ENCODE results near the gene FAU. TPM values are rescaled to one million over a fixed set of nuclear protein-coding genes. Genes with fewer than 3 reads are reported as not detected.

The FAU gene
- total and polyA plus RNA-seq, 2 of the 13 experiments (the other 11 are each of a cell fraction or from before 2014, with no cell fraction given) = 374 to 869 TPM

DNA sequence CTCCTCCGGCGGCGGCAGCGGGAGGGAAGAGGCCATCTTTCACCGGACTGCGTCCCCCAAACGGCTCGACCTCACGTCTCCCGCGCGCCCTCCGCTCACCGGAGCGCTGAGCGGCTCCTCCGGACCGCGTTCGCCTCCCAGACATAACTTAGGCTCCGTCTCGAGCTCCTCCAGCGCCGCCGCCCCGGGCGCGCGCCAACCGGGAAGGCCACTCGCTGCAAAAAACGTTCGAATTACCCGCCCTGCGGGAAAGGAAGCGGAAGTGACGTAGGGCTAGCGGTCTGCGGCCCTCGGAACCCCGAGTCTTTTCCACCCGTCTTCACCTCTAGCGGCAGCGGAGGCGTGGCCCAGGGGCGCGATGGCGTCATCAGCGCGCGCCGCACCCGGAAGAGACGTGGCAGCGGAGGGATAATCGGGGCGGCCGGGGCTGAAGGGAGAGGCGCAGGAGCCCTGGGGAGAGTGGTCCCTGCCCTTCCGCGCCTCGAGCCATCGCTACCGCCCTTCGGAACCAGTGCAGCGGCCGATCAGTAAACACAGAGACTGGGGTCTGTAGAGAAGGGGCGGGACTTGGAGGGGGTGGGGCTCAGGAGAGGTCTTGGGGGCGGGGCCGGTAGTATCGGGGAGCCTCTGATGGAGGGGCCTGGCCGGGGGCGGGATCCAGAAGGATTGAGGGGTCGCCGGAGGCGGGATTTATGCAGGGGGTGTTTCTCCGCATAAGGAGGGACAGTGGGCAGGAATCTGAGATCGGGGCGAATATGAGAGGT lies 37.9 kb downstream of the FAU start, which contains the start of the genes CDCA5 and ZFPL1 (continued):
- TF ChIP-seq, protein P1, sequence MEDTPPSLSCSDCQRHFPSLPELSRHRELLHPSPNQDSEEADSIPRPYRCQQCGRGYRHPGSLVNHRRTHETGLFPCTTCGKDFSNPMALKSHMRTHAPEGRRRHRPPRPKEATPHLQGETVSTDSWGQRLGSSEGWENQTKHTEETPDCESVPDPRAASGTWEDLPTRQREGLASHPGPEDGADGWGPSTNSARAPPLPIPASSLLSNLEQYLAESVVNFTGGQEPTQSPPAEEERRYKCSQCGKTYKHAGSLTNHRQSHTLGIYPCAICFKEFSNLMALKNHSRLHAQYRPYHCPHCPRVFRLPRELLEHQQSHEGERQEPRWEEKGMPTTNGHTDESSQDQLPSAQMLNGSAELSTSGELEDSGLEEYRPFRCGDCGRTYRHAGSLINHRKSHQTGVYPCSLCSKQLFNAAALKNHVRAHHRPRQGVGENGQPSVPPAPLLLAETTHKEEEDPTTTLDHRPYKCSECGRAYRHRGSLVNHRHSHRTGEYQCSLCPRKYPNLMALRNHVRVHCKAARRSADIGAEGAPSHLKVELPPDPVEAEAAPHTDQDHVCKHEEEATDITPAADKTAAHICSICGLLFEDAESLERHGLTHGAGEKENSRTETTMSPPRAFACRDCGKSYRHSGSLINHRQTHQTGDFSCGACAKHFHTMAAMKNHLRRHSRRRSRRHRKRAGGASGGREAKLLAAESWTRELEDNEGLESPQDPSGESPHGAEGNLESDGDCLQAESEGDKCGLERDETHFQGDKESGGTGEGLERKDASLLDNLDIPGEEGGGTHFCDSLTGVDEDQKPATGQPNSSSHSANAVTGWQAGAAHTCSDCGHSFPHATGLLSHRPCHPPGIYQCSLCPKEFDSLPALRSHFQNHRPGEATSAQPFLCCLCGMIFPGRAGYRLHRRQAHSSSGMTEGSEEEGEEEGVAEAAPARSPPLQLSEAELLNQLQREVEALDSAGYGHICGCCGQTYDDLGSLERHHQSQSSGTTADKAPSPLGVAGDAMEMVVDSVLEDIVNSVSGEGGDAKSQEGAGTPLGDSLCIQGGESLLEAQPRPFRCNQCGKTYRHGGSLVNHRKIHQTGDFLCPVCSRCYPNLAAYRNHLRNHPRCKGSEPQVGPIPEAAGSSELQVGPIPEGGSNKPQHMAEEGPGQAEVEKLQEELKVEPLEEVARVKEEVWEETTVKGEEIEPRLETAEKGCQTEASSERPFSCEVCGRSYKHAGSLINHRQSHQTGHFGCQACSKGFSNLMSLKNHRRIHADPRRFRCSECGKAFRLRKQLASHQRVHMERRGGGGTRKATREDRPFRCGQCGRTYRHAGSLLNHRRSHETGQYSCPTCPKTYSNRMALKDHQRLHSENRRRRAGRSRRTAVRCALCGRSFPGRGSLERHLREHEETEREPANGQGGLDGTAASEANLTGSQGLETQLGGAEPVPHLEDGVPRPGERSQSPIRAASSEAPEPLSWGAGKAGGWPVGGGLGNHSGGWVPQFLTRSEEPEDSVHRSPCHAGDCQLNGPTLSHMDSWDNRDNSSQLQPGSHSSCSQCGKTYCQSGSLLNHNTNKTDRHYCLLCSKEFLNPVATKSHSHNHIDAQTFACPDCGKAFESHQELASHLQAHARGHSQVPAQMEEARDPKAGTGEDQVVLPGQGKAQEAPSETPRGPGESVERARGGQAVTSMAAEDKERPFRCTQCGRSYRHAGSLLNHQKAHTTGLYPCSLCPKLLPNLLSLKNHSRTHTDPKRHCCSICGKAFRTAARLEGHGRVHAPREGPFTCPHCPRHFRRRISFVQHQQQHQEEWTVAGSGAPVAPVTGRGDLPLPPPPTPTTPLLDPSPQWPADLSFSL (CRISPR knock-in tag; IDR thresholded peaks at IDR 0.05) = no peak
- TF ChIP-seq, protein P2, sequence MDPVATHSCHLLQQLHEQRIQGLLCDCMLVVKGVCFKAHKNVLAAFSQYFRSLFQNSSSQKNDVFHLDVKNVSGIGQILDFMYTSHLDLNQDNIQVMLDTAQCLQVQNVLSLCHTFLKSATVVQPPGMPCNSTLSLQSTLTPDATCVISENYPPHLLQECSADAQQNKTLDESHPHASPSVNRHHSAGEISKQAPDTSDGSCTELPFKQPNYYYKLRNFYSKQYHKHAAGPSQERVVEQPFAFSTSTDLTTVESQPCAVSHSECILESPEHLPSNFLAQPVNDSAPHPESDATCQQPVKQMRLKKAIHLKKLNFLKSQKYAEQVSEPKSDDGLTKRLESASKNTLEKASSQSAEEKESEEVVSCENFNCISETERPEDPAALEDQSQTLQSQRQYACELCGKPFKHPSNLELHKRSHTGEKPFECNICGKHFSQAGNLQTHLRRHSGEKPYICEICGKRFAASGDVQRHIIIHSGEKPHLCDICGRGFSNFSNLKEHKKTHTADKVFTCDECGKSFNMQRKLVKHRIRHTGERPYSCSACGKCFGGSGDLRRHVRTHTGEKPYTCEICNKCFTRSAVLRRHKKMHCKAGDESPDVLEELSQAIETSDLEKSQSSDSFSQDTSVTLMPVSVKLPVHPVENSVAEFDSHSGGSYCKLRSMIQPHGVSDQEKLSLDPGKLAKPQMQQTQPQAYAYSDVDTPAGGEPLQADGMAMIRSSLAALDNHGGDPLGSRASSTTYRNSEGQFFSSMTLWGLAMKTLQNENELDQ (CRISPR knock-in tag; IDR thresholded peaks at IDR 0.05; ENCODE audit: borderline replicate concordance) = no peak
- TF ChIP-seq ZNF747 (CRISPR knock-in tag; IDR thresholded peaks at IDR 0.05; ENCODE audit: borderline replicate concordance) (peak; percentile 84; the same call in 1 of the 2 replicates), SAFB2 (CRISPR knock-in tag; IDR thresholded peaks at IDR 0.05; ENCODE audit: borderline replicate concordance, low read depth) (no peak), ZFP37 (CRISPR knock-in tag; IDR thresholded peaks at IDR 0.05; ENCODE audit: borderline replicate concordance) (no peak), SIN3B (IDR thresholded peaks at IDR 0.05; ENCODE audit: low read length) (peak; percentile 100), ZNF101 (CRISPR knock-in tag; IDR thresholded peaks at IDR 0.05; ENCODE audit: borderline replicate concordance, low read depth) (0 out of 2 replicates have a peak, but pooled peaks have one; percentile 50), RFX1 (IDR thresholded peaks at IDR 0.05) (no peak), SMAD9 (CRISPR knock-in tag; IDR thresholded peaks at IDR 0.05) (peak; percentile 58; the same call in 1 of the 2 replicates), ZNF703 (CRISPR knock-in tag; IDR thresholded peaks at IDR 0.05; ENCODE audit: borderline replicate concordance) (no peak)
- TF ChIP-seq, protein P3, sequence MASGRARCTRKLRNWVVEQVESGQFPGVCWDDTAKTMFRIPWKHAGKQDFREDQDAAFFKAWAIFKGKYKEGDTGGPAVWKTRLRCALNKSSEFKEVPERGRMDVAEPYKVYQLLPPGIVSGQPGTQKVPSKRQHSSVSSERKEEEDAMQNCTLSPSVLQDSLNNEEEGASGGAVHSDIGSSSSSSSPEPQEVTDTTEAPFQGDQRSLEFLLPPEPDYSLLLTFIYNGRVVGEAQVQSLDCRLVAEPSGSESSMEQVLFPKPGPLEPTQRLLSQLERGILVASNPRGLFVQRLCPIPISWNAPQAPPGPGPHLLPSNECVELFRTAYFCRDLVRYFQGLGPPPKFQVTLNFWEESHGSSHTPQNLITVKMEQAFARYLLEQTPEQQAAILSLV (CRISPR knock-in tag; IDR thresholded peaks at IDR 0.05; ENCODE audit: borderline replicate concordance) = no peak
- TF ChIP-seq, protein P4, sequence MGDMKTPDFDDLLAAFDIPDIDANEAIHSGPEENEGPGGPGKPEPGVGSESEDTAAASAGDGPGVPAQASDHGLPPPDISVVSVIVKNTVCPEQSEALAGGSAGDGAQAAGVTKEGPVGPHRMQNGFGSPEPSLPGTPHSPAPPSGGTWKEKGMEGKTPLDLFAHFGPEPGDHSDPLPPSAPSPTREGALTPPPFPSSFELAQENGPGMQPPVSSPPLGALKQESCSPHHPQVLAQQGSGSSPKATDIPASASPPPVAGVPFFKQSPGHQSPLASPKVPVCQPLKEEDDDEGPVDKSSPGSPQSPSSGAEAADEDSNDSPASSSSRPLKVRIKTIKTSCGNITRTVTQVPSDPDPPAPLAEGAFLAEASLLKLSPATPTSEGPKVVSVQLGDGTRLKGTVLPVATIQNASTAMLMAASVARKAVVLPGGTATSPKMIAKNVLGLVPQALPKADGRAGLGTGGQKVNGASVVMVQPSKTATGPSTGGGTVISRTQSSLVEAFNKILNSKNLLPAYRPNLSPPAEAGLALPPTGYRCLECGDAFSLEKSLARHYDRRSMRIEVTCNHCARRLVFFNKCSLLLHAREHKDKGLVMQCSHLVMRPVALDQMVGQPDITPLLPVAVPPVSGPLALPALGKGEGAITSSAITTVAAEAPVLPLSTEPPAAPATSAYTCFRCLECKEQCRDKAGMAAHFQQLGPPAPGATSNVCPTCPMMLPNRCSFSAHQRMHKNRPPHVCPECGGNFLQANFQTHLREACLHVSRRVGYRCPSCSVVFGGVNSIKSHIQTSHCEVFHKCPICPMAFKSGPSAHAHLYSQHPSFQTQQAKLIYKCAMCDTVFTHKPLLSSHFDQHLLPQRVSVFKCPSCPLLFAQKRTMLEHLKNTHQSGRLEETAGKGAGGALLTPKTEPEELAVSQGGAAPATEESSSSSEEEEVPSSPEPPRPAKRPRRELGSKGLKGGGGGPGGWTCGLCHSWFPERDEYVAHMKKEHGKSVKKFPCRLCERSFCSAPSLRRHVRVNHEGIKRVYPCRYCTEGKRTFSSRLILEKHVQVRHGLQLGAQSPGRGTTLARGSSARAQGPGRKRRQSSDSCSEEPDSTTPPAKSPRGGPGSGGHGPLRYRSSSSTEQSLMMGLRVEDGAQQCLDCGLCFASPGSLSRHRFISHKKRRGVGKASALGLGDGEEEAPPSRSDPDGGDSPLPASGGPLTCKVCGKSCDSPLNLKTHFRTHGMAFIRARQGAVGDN (CRISPR knock-in tag; IDR thresholded peaks at IDR 0.05) = peak; percentile 86
- TF ChIP-seq, protein P5, sequence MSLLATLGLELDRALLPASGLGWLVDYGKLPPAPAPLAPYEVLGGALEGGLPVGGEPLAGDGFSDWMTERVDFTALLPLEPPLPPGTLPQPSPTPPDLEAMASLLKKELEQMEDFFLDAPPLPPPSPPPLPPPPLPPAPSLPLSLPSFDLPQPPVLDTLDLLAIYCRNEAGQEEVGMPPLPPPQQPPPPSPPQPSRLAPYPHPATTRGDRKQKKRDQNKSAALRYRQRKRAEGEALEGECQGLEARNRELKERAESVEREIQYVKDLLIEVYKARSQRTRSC (CRISPR knock-in tag; IDR thresholded peaks at IDR 0.05; ENCODE audit: low read depth) = no peak

Measured in HepG2 (cell line).